PC-9 (cell line): ENCODE results near the gene PPP1R11. TPM values are rescaled to one million over a fixed set of nuclear protein-coding genes. Genes with fewer than 3 reads are reported as not detected.

Source experiments
- BruUV-seq: library from RNA; stranded (reverse); fragments of 400-500 nt; replicated peaks from 2 replicates; lab custom pipeline; 2021; lab: Mats Ljungman, UMichigan
- CTCF ChIA-PET: fragments of 300-600 bp; sonication (Branson Sonifier 250); formaldehyde crosslinking; loops from one replicate; lab custom pipeline; 2022; ENCODE audit warnings: antibody characterized with exemption; lab: Charles Lee
- POLR2A ChIA-PET: fragments of 300-600 bp; sonication (Branson Sonifier 250); formaldehyde crosslinking; loops from one replicate; lab custom pipeline; 2022; ENCODE audit warnings: antibody characterized with exemption; ENCODE audit not compliant: unreplicated experiment; lab: Charles Lee
- DNase-seq, 2 experiments: peaks; one replicate each; pipeline versions ENCODE4 v3.0.0 to v3.0.0-alpha.2; 2015 to 2022; ENCODE audit warnings: mixed read lengths in 1 of 2
- H2AFZ ChIP-seq: fragments of 200-600 bp; sonication (generic); 2 replicates; pipeline ENCODE4 v1.8.1; 2017; ENCODE audit warnings: antibody characterized with exemption
- H3F3A ChIP-seq: fragments of 200-600 bp; sonication (generic); 2 replicates; pipeline ENCODE4 v1.8.1; 2017; ENCODE audit warnings: antibody characterized with exemption, mild to moderate bottlenecking, low read depth; ENCODE audit not compliant: insufficient read depth
- H3K27ac ChIP-seq: fragments of 200-600 bp; sonication (generic); 2 replicates; pipeline ENCODE4 v1.6.1; 2016; ENCODE audit warnings: mixed run types
- H3K27me3 ChIP-seq: fragments of 200-600 bp; sonication (generic); 2 replicates; pipeline ENCODE4 v1.6.1; 2016; ENCODE audit warnings: low read depth, mixed run types; ENCODE audit not compliant: insufficient read depth
- H3K36me3 ChIP-seq: fragments of 200-600 bp; sonication (generic); 2 replicates; pipeline ENCODE4 v1.6.1; 2016; ENCODE audit warnings: low read depth, mixed run types
- H3K4me1 ChIP-seq: fragments of 200-600 bp; sonication (generic); replicated peaks from 2 replicates; pipeline ENCODE4 v1.6.1; 2016; ENCODE audit warnings: mixed run types; ENCODE audit not compliant: insufficient read depth
- H3K4me2 ChIP-seq: fragments of 200-600 bp; sonication (generic); 2 replicates; pipeline ENCODE4 v1.6.1; 2017; ENCODE audit warnings: mixed run types
- H3K4me3 ChIP-seq: fragments of 200-600 bp; sonication (generic); 2 replicates; pipeline ENCODE4 v1.6.1; 2016; ENCODE audit warnings: mixed run types
- H3K79me2 ChIP-seq: fragments of 200-600 bp; sonication (generic); 2 replicates; pipeline ENCODE4 v1.6.1; 2017; ENCODE audit warnings: low read depth, mixed run types
- H3K9me2 ChIP-seq: fragments of 200-600 bp; sonication (generic); 2 replicates; pipeline ENCODE4 v1.8.1; 2017; ENCODE audit warnings: mild to moderate bottlenecking; ENCODE audit not compliant: insufficient read depth
- H3K9me3 ChIP-seq: fragments of 200-600 bp; sonication (generic); 2 replicates; pipeline ENCODE4 v1.8.1; 2016; ENCODE audit warnings: low read depth; ENCODE audit not compliant: insufficient read depth
- H4K20me1 ChIP-seq: fragments of 200-600 bp; sonication (generic); 2 replicates; pipeline ENCODE4 v1.8.1; 2017; ENCODE audit not compliant: insufficient read depth
- CTCF ChIP-seq: fragments of 200-600 bp; sonication (generic); conservative IDR thresholded peaks from 2 replicates; pipeline ENCODE4 v1.6.1; 2017; ENCODE audit warnings: mixed run types, antibody characterized with exemption, mild to moderate bottlenecking, moderate library complexity
- EZH2 ChIP-seq: fragments of 200-600 bp; sonication (generic); IDR thresholded peaks from 2 replicates; pipeline ENCODE4 v1.8.0; 2017; ENCODE audit warnings: antibody characterized with exemption, low read depth
- intact Hi-C: fragments of 100-400 bp; cut with micrococcal nuclease; formaldehyde crosslinking; loops from one replicate; pipeline ENCODE4 v1.10.0; 2022; ENCODE audit not compliant: unreplicated experiment
- total RNA-seq: library from RNA; stranded (reverse); gene quantifications from 2 replicates; pipeline ENCODE4 v1.2.3, GENCODE V29; 2021

PPP1R11 gene
- total RNA-seq, 1 experiment from 2014 or later: 48.3 TPM

DNA sequence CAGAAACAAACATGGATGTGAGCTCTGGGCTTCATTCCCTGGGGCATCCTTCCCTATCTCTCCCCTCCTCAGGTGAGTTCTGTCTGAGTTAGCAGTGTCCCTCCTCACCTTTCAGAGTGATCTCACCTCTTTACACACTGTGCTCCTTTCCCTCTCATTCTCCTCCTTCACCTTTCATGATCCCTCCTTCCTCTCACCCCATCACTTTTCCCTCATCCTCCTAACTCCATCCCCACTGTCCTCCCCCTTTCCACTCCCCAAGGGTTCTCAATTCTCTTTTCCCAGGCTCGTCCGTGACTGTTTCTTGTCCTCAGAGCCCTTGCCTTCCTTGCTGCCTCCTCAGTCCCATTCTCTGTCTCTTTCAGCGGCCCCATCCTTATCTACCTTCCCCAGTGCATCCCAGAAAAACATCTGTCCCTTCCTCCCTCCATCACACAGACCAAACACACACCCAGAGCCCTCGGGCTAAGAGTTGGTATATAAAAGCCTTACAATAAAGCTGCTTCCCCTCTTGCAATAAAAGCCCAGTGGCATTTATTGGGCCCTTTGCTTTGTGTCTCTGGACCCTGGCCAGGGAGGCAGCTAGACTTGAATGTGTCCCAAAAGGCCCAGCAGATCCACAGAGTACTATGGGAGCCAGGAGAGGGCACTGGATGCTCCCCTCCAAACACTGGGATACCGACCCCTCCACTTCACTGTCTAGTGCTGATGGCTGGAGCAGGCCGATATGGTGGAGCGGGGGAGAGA is 6.7 kb downstream of the PPP1R11 start:
- peaks cover 23% of the 10 kb centered on the region for H3K79me2 ChIP-seq
- peaks cover 30% of the 10 kb centered on the region for H3K4me1 ChIP-seq
- H3K27ac ChIP-seq: no peak overlapping the region
- H2AFZ ChIP-seq: no peak overlapping the region
- peaks cover 30% of the 10 kb centered on the region for H3F3A ChIP-seq
- no peaks in the 10 kb centered on the region for H3K9me3 ChIP-seq
- CTCF ChIA-PET: interaction anchor here (1.3 kb wide), 1 partner anchor 15 kb away, joined by 3 read pairs; no protein-coding TSS in a partner anchor
- TF ChIP-seq CTCF: no peak
- no peak for TF ChIP-seq EZH2
- no TSS peak for BruUV-seq
- no peak for DNase-seq
- H3K4me2 ChIP-seq: peak overlapping the region; percentile 94
- H4K20me1 ChIP-seq: peaks cover 8% of the 10 kb centered on the region
- H3K27me3 ChIP-seq: no peaks in the 10 kb centered on the region
- H3K4me3 ChIP-seq: peak overlapping the region; percentile 81
- POLR2A ChIA-PET: no interaction called here
- intact Hi-C loops: no loop called here
- no peaks in the 10 kb centered on the region for H3K9me2 ChIP-seq
- no peaks in the 10 kb centered on the region for H3K36me3 ChIP-seq

DNA sequence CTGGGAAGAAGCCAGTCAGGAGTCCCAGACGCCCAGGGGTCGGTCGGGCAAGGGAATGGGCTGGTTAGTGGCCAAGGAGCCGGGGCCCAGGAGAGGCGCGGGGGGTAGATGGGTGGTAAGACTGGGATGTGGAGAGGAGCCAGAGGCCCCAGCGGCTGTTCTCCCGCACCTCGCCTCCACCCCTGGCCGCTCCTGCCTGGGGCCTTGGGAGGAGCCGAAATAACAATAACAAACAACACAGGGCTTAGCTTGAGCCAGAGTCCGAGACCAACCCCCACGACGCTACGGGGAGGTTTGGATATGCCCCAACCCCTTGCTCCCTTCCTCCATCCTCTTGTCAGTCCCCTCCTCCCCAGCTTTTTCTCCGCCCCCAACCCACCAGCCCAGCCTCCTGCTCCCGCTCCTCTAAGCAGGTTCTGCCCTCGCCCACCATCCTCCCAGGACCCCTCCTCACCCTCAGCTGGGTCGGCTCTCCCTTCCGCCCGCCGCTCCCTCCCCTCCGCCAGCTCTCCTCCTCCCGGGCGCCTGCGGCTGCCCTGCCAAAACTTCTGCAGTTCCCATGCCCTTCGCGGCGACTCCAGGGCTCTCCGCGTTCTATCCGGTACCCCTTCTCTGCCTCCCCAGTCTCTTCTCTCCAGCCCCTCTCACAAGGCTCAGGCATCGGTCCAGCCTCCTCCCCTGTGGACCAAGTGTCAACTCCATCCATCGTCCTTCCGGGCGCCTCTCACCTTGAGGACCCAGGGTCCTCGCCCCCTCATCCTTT is 7.5 kb downstream of the PPP1R11 start:
- Histone ChIP-seq H2AFZ (peak overlapping the region; percentile 74), H3K4me3 (peak overlapping the region; percentile 81), H4K20me1 (peaks cover 8% of the 10 kb centered on the region), H3K9me3 (no peaks in the 10 kb centered on the region), H3F3A (peaks cover 30% of the 10 kb centered on the region), H3K27me3 (no peaks in the 10 kb centered on the region), H3K4me1 (peaks cover 30% of the 10 kb centered on the region), H3K4me2 (peak overlapping the region; percentile 94), H3K27ac (peak overlapping the region; percentile 89), H3K9me2 (no peaks in the 10 kb centered on the region), H3K79me2 (peaks cover 22% of the 10 kb centered on the region), H3K36me3 (no peaks in the 10 kb centered on the region)
- TF ChIP-seq CTCF: no peak
- TF ChIP-seq EZH2: no peak
- BruUV-seq: TSS peak; percentile 9
- POLR2A ChIA-PET: no interaction called here
- CTCF ChIA-PET: interaction anchor here (0.7 to 2.2 kb wide), 3 partner anchors 14 to 994 kb away, joined by 3 to 7 read pairs (median 3); no protein-coding TSS in a partner anchor
- DNase-seq: peak in 1 of 2 experiments; percentile 47
- intact Hi-C loops: loop anchor here (1.0 kb wide), 3 partner anchors 7 to 57 kb away; partner anchors contain the start of gene PPP1R11

DNA sequence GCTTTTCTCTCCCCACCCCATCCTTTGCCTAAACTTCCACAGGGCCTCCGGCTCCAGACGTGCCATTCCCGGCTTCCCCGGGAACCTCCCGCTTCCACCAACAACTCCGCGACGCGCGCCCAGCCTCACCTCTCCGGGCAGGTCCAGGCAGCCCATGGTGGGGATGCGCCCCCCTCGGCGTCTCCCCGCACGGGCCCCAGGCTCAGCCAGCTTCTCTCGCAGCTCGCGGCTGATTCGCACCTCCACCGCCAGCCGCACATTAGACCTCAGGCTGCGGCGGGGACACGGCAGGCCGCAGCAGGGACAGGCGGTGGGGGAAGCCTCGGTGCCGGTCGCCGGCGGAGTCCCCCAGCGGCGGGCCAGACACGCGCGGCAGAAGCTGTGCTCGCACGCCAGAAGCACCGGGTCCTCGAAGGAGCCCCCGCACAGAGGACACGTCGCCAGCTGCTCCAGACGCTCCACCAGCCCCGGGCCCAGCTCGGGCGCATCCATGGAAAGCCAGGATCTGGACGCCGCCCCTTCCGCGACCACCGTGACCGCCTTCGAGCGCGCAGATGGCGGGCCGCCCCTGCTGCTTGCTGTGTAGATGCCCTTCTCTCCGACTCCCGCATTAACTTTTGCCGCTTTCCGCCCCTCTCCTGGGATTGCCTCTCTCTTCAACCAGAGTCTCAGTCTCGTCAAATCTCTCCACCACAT is 8.2 kb downstream of the PPP1R11 start, which contains the start of gene RNF39:
Gene RNF39 (minus strand): TSS at position 676 of the 696 bp plus-strand sequence. CDS start 184 bp downstream, at position 492.
- TF ChIP-seq EZH2 (no peak), CTCF (no peak)
- intact Hi-C loops: loop anchor here (1.0 kb wide), 3 partner anchors 8 to 56 kb away; partner anchors contain the start of gene PPP1R11
- TSS peak; percentile 90 for BruUV-seq
- Histone ChIP-seq H3K4me2 (peak within 1 kb of the TSS; percentile 94), H3F3A (peaks cover 30% of the 10 kb centered on the region), H3K27ac (peak within 1 kb of the TSS; percentile 89), H3K27me3 (no peaks in the 10 kb centered on the region), H4K20me1 (peaks cover 8% of the 10 kb centered on the region), H3K36me3 (no peaks in the 10 kb centered on the region), H2AFZ (peak within 1 kb of the TSS; percentile 74), H3K9me3 (no peaks in the 10 kb centered on the region), H3K4me3 (peak within 1 kb of the TSS; percentile 81), H3K9me2 (no peaks in the 10 kb centered on the region), H3K4me1 (peaks cover 36% of the 10 kb centered on the region), H3K79me2 (peaks cover 22% of the 10 kb centered on the region)
- ChIA-PET POLR2A (interaction anchor here (0.7 kb wide), 1 partner anchor 21 kb away, joined by 3 read pairs; no protein-coding TSS in a partner anchor), CTCF (interaction anchor here (0.7 to 2.2 kb wide), 3 partner anchors 13 to 993 kb away, joined by 3 to 7 read pairs (median 3); no protein-coding TSS in a partner anchor)
- no peak for DNase-seq
